Activated T-helper 1 cell treated with anti-CD3 and anti-CD28 coated beads, Interleukin-12 subunit alpha, Interleukin-12 subunit beta, Interleukin-2, Interleukin-4 antibody, amounts not matched to agents 30 ng/mL and 10 ng/mL and 1 ng/mL, durations not matched to agents 14 hours and 24 hours and 36 hours (primary cell): ENCODE measurements around the gene FAM20C. TPM values are rescaled to one million over a fixed set of nuclear protein-coding genes. Genes with fewer than 3 reads are reported as not detected.
"Not testable (repeated sequence)": the region's sequence is repeated elsewhere in the genome, so short reads cannot be mapped to it uniquely, and the experiment has no call there.

ENCODE experiments used
- DNase-seq: peaks from one replicate; pipeline ENCODE4 v3.0.0; 2021; ENCODE audit warnings: low spot score
- H3K27ac Mint-ChIP-seq: one replicate; pipeline ENCODE4 v1.8.0; 2021; ENCODE audit warnings: mild to moderate bottlenecking, mixed read lengths
- H3K27me3 Mint-ChIP-seq: one replicate; pipeline ENCODE4 v1.8.0; 2022; ENCODE audit warnings: mild to moderate bottlenecking, moderate library complexity, mixed read lengths; ENCODE audit not compliant: insufficient read depth
- H3K36me3 Mint-ChIP-seq: one replicate; pipeline ENCODE4 v1.8.0; 2021; ENCODE audit warnings: low read depth, mixed read lengths
- H3K4me1 Mint-ChIP-seq: one replicate; pipeline ENCODE4 v1.8.0; 2021; ENCODE audit warnings: low read depth, mixed read lengths
- H3K4me3 Mint-ChIP-seq: one replicate; pipeline ENCODE4 v1.8.0; 2021; ENCODE audit warnings: mild to moderate bottlenecking, moderate library complexity, mixed read lengths
- H3K9me3 Mint-ChIP-seq: one replicate; pipeline ENCODE4 v1.8.0; 2021; ENCODE audit warnings: mixed read lengths
- intact Hi-C: fragments of 100-400 bp; cut with micrococcal nuclease; formaldehyde crosslinking; loops from one replicate; pipeline ENCODE4 v1.15.1; 2024
- total RNA-seq: library from RNA; stranded (reverse); gene quantifications from 2 replicates; pipeline ENCODE4 v1.2.3, GENCODE V29; 2022

The FAM20C gene
- total RNA-seq, 1 donor from 2014 or later: 0.34 TPM

DNA sequence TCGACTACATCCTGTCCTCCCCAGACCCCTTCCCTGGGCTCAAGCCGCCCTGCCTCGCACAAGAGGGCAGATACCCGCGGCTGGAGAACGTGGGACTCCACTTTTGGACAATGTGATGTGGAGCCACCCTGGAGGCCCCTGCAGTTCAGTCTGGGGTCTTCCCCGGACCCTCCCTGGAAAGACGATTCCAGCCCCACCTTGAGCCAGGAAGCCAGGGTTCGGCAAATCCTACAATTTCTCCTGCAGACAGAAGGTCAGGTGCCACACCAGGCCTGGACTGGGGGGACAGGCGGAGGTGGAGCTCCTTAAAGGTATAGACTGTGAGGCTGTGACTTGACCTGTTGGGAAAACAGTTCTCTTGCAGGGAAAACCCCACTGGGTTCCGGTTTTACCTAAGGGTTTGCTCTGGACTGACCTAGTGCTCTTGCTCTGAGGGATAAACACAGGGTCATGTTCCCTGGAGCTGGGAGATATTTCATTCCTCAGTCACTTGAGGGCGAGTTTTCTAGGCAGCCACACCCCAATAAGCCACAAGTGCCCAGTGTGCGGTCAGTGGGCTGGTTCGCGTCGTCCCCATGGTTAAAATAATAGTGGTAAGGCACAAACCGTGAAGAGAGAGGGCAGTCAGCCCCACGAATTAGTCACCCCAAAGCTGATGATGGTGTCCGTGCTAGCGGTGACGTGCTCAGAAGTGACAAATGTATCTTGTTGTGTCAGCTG lies 99.2 kb downstream of the FAM20C start:
- no peaks in the 10 kb centered on the region for H3K36me3 Mint-ChIP-seq
- H3K4me3 Mint-ChIP-seq: no peak overlapping the region
- peaks cover 23% of the 10 kb centered on the region for H3K27me3 Mint-ChIP-seq
- DNase-seq: no peak
- H3K9me3 Mint-ChIP-seq: no peaks in the 10 kb centered on the region
- intact Hi-C loops: no loop called here
- no peak overlapping the region for H3K27ac Mint-ChIP-seq
- H3K4me1 Mint-ChIP-seq: no peaks in the 10 kb centered on the region

DNA sequence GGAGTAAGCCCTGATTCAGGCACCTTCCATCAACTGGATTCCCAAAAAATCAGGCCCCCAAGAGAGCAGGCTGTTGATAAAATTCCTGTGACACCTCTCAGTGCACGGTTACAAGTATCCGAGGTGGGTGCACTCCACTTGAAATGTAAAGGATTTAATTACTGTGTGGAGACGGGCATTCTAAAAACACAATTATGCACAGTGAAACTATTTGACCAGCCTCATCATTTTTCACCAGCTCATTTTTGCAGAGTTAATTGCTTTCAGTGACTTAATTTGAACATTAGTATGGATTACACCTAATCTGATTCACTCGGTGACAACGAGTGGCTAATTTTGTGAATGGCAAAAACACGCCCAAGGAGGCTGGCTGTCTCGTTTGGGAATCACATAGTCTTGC lies 99.9 kb downstream of the FAM20C start:
- Mint-ChIP-seq H3K36me3 (no peaks in the 10 kb centered on the region), H3K27me3 (peaks cover 23% of the 10 kb centered on the region)
- intact Hi-C loops: no loop called here

DNA sequence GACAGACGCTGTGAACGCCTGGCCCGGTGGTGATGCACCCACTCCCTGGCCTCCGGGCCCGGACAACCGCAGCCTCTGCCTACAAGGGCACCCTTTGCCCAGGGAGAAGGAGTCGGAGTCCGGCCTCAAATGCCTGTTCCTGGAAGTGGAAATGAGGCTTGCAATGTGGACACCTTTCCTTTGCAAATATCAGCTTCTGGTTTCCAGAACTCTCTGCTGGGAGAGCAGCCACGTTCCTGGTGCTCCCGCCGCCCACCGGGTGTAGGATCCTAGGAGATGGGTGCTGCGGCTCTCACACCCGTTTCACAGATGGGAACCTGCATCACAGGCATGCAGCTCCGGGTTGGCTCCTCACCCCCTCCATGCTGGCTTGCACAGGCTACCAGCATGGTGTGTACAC lies 100.5 kb downstream of the FAM20C start:
- H3K4me3 Mint-ChIP-seq: no peak overlapping the region
- H3K9me3 Mint-ChIP-seq: no peaks in the 10 kb centered on the region
- H3K27ac Mint-ChIP-seq: no peak overlapping the region
- no peaks in the 10 kb centered on the region for H3K4me1 Mint-ChIP-seq
- no peak for DNase-seq
- H3K36me3 Mint-ChIP-seq: no peaks in the 10 kb centered on the region
- peaks cover 23% of the 10 kb centered on the region for H3K27me3 Mint-ChIP-seq
- intact Hi-C loops: no loop called here

More for the DNA sequence above, 99.9 kb downstream of the FAM20C start:
- Mint-ChIP-seq H3K27ac (no peak overlapping the region), H3K4me1 (no peaks in the 10 kb centered on the region), H3K4me3 (no peak overlapping the region), H3K9me3 (no peaks in the 10 kb centered on the region)
- no peak for DNase-seq

DNA sequence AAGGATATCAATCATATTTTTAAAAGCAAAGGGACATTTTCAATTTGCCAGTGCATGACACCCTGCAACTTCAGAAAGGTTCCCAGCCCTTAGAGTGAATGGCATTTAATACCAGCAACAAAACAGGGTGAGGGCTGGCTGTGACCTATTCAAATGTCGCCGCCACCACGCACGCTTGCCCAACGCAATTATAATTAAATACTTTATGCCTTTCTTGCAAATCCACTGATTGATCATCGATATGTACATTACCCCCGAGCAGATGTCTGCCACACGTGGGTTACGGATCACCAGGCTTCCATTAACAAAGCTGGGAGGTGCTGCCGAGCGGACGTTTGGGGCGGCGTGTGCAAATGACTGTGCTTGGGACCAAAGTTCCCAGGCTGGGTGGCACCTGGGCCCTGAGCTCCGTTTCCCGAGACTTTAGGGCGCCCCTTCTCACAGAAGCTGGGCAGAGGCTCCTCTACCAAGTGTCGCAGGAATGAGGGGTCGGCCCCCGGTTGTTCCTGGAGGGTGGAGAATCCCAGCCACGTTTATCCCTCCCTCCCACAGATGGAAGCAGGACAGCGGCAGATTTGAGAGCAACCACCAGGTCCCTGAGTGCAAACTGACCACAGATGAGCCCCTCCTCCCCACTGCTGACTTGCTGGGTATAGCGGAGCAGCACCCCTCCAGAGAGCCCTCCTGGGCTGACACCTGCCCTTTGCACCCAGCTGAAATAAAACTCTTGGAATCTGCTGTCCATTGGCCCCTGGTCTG lies 101.5 kb downstream of the FAM20C start:
- DNase-seq: no peak
- intact Hi-C loops: no loop called here
- H3K27ac Mint-ChIP-seq: no peak overlapping the region
- no peak overlapping the region for H3K4me3 Mint-ChIP-seq
- no peaks in the 10 kb centered on the region for H3K4me1 Mint-ChIP-seq
- no peaks in the 10 kb centered on the region for H3K36me3 Mint-ChIP-seq
- peaks cover 22% of the 10 kb centered on the region for H3K27me3 Mint-ChIP-seq
- no peaks in the 10 kb centered on the region for H3K9me3 Mint-ChIP-seq

DNA sequence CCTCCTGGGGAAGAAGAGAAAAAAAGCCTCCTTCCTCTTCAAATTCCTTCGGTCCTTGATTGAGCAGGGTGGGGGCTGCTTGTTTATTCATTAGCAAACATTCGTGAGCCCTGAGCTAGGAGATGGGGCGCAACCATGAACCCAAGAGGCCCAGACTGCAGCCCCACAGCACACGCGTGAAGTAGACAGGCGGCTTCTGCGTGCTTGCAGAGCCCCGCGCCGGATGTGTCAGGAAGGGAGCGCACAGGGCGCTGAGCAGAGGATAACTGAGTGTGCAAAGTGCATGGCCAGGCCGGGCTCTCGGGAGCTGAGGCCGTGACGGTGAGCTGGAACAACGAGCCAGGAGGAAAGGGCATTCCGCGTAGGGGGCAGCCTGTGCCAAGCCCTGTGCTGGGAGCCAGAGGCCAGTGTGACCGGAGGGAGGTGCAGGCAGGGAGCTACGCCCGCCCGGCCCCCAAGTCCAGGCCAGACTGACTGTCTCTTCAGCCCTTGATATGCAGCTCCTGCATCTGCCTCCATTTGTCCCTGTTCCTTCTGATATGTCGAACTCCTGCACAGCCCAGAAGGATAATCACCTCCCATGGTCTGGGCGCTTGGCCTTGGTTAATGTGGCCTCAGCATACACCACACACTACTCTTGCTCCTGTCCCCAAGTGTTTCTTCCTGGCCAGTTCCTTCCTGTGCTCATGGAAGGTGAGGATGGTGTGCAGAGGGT lies 102.2 kb downstream of the FAM20C start:
- H3K36me3 Mint-ChIP-seq: no peaks in the 10 kb centered on the region
- H3K4me1 Mint-ChIP-seq: no peaks in the 10 kb centered on the region
- intact Hi-C loops: no loop called here
- peaks cover 19% of the 10 kb centered on the region for H3K27me3 Mint-ChIP-seq
- no peak for DNase-seq
- no peak overlapping the region for H3K4me3 Mint-ChIP-seq
- H3K27ac Mint-ChIP-seq: no peak overlapping the region
- no peaks in the 10 kb centered on the region for H3K9me3 Mint-ChIP-seq

DNA sequence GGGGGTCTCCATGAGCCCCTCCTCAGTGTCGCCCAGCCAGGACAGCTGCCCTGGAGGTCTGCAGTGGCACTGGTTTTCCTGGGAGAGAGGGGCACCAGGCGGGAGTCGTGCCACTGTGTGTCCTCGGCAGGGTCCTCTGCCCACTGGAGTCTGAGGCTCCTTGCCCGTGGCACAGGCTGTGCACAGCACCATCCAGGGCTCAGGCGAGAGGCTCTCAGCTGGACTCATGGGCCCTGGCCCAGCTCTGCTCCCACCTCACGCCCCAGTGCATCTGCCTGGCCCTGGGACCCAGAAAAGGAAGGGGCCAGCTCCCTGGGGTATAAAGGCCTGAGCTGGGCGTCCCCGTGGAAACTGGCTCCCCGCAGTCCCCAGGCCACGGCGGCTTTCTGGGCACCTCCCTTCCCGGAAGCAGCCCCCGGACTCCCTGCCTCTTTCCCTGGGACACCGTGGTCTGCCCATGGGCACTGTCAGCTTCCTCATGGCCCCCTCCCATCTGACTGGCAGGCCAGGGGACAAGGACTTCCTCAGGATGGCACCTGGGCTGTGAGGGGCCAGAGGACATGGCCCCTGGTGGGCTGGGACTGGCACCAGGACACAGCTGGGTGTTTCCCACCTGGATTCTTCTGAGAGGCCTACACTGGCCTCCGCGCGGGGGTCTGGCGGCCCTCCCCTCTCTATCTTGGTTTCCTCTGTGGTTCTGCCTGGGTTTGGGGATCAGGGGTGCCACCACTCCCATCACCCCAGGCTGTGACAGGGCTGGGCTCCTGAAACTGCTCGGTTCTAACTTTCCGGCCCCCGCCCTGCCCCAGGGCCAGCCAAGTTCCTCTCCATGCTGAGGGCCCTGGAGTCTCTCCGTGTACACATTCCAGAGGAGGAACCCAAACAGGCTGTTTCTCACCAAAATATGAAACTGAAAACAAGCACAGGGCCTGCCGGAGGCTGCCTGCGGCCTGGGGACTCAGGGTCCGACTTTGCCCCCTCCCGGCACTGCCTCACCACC lies 103.1 kb downstream of the FAM20C start:
- Mint-ChIP-seq H3K4me1 (no peaks in the 10 kb centered on the region), H3K36me3 (no peaks in the 10 kb centered on the region), H3K27me3 (peaks cover 18% of the 10 kb centered on the region), H3K27ac (no peak overlapping the region), H3K9me3 (no peaks in the 10 kb centered on the region), H3K4me3 (no peak overlapping the region)
- DNase-seq: no peak
- intact Hi-C loops: no loop called here

DNA sequence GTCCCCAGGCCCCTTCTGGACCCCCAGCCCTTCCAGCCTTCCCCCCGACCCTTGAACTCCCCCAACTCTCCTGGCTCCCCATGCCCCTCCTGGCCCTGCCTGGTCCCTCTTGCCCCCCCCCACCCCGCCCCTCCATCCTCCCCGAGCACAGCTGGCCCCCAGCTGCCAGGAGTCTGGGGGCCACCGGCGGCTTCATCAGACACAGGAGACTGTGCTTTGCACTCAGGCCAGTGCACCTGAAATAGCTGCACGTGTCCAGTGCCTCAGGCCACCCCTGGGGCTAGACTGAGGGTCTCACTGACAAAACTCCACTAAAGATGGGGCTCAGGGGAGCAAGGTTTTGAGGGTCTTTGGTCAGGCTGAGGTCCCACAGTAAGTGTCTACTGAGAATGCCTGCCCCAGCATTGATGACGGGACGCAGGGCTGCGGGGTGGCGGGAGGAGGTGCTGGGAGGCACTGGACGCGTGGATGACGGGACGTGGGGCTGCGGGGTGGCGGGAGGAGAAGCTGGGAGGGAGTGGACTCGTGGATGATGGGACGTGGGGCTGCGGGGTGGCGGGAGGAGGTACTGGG lies 104.1 kb downstream of the FAM20C start:
- H3K4me3 Mint-ChIP-seq: no peak overlapping the region
- H3K4me1 Mint-ChIP-seq: no peaks in the 10 kb centered on the region
- H3K36me3 Mint-ChIP-seq: no peaks in the 10 kb centered on the region
- no peak for DNase-seq
- no peaks in the 10 kb centered on the region for H3K9me3 Mint-ChIP-seq
- intact Hi-C loops: no loop called here
- H3K27ac Mint-ChIP-seq: no peak overlapping the region
- peaks cover 16% of the 10 kb centered on the region for H3K27me3 Mint-ChIP-seq

DNA sequence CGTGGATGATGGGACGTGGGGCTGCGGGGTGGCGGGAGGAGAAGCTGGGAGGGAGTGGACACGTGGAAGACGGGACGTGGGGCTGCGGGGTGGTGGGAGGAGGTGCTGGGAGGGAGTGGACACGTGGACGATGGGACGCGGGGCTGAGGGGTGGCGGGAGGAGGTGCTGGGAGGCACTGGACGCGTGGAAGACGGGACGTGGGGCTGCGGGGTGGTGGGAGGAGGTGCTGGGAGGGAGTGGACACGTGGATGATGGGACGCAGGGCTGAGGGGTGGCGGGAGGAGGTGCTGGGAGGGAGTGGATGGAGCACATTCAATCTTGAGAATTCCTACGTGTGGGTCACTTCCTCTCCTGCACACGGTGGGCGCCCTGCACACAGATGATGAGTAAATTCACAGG lies 104.8 kb downstream of the FAM20C start:
- H3K27me3 Mint-ChIP-seq, H3K9me3 Mint-ChIP-seq, DNase-seq, intact Hi-C loops, H3K4me3 Mint-ChIP-seq, H3K27ac Mint-ChIP-seq, H3K36me3 Mint-ChIP-seq, H3K4me1 Mint-ChIP-seq: not testable (repeated sequence)

DNA sequence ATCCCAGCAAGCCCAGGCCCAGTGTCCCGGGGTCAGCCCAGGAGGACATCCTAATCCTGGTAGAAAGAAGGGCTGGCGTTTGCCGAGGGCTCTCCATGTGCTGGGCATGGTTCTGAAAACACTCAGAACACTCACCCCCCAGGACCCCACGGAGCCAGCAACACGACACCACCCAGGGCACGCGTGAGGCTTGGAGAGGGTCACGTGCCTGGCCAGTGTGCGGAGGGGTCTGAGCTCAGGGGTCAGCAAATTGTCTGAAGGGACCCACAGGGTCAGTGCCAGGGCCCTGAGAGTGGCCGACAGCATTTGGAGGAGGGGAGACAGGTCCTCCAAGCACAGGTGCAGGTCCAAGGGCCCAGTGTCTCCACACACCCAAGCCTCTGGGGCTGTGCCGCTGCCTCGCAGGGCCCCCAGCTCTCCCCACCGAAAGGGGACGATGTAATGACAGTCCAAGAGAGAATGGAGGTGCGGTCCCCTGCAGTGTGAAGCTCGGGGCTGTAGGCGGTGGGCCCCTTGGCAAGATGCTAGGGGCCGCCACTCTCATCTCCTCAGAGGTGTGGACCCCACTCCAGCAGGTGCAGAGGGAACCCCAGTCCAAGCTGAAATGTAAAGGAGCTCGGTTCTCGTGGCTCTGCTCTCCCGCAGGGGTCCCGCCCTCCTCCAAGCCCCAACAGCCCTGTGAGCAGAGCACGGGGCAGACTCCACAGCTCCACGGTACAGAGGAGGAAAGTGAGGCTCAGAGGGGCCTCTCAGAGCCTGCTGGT lies 105.4 kb downstream of the FAM20C start:
- no peak overlapping the region for H3K4me3 Mint-ChIP-seq
- no peaks in the 10 kb centered on the region for H3K9me3 Mint-ChIP-seq
- no peaks in the 10 kb centered on the region for H3K4me1 Mint-ChIP-seq
- H3K36me3 Mint-ChIP-seq: no peaks in the 10 kb centered on the region
- intact Hi-C loops: no loop called here
- no peak overlapping the region for H3K27ac Mint-ChIP-seq
- no peak for DNase-seq
- peaks cover 8% of the 10 kb centered on the region for H3K27me3 Mint-ChIP-seq

DNA sequence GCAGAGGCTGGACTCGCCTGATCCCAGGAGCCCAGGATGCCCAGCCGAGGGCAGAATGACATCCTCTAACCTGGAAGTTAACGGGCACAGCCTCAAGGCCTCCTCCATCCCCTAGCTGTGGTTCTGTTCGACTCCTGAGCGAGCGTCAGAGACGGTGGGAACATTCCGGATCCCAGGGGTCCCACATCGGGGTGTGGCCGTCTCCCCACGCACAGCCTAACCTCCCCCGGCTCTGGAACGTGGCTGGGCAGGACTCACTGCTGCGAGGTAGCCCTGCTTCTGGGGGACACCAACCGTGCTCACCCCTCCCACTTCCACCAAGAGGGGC lies 106.0 kb downstream of the FAM20C start:
- no peak for DNase-seq
- H3K27ac Mint-ChIP-seq: no peak overlapping the region
- intact Hi-C loops: no loop called here
- no peak overlapping the region for H3K4me3 Mint-ChIP-seq
- no peaks in the 10 kb centered on the region for H3K9me3 Mint-ChIP-seq
- no peaks in the 10 kb centered on the region for H3K4me1 Mint-ChIP-seq
- no peaks in the 10 kb centered on the region for H3K36me3 Mint-ChIP-seq
- H3K27me3 Mint-ChIP-seq: peaks cover 3% of the 10 kb centered on the region

DNA sequence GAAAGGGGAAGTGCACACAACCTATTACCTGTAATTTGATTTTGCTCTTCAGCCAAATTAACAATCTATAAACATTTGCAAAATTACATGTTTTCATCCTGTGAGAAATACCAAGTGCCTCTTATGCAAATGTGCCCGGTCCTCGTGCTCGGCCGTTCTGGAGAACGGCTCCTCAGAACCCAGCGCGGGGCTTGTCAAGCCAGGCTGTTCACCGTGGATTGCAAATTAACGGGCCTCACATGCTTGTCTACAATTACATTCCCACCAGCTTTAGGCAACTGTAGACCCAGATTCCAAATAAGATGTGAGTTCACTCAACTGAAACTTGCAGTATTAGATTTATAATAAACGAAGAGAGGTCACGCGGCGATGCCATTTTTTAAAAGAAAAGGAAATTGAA lies 106.4 kb downstream of the FAM20C start:
- no peak for DNase-seq
- Mint-ChIP-seq H3K27me3 (no peaks in the 10 kb centered on the region), H3K27ac (no peak overlapping the region), H3K36me3 (no peaks in the 10 kb centered on the region), H3K4me1 (no peaks in the 10 kb centered on the region), H3K4me3 (no peak overlapping the region), H3K9me3 (no peaks in the 10 kb centered on the region)
- intact Hi-C loops: no loop called here

DNA sequence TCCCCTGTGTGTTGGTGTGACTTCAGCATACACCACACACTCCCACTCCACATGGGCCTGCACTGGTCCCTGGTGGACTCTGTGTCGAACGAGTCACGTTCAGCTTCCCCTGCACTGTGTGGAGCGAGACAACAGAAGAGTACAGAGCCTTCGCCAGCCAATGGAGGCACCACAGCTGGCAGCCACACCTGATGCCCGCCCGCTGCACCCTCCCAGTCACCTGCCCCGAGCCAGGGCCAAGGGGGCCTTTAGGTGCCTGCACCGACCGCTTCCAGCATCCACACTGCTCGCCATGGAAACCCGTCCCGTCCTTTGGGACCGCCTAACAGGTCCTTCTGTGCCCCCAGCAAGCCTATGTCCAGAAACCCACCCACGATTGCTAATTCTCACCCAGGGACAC lies 106.8 kb downstream of the FAM20C start:
- Mint-ChIP-seq H3K9me3 (no peaks in the 10 kb centered on the region), H3K36me3 (no peaks in the 10 kb centered on the region), H3K27ac (no peak overlapping the region), H3K4me3 (no peak overlapping the region), H3K4me1 (no peaks in the 10 kb centered on the region), H3K27me3 (no peaks in the 10 kb centered on the region)
- DNase-seq: no peak
- intact Hi-C loops: no loop called here
